IMR-90 (cell line): ENCODE measurements around the gene FGFRL1. TPM values are rescaled to one million over a fixed set of nuclear protein-coding genes. Genes with fewer than 3 reads are reported as not detected.

Experiments used
- ATAC-seq: fragments of 200-7000 bp; cut with Tn5 transposase; 2 replicates; pipeline ENCODE4 v1.9.1; 2020; ENCODE audit warnings: low read depth, mild to moderate bottlenecking, moderate library complexity
- BruUV-seq: library from RNA; stranded (reverse); fragments of 400-500 nt; replicated peaks from 2 replicates; lab custom pipeline; 2021; lab: Mats Ljungman, UMichigan
- CTCF ChIA-PET: fragments of 300-600 bp; formaldehyde crosslinking; extraction: SDS; loops from one replicate; lab custom pipeline; 2021; ENCODE audit warnings: antibody characterized with exemption; lab: Yijun Ruan, JAX
- POLR2A ChIA-PET: fragments of 300-600 bp; sonication (Branson Sonifier 250); formaldehyde crosslinking; loops from one replicate; lab custom pipeline; 2022; ENCODE audit warnings: antibody characterized with exemption; ENCODE audit not compliant: unreplicated experiment; lab: Charles Lee
- DNase-seq: peaks from one replicate; pipeline ENCODE4 v3.0.0; 2013
- H2AFZ ChIP-seq: replicated peaks from 2 replicates; pipeline ENCODE3; 2013; ENCODE audit warnings: low read length, mild to moderate bottlenecking; ENCODE audit not compliant: poor library complexity
- H2AK5ac ChIP-seq: 2 replicates; pipeline ENCODE4 v1.6.1; 2013; ENCODE audit warnings: low read depth, low read length, inconsistent platforms
- H2AK9ac ChIP-seq: replicated peaks from 2 replicates; pipeline ENCODE3; 2013; ENCODE audit warnings: mild to moderate bottlenecking, low read depth, low read length, moderate library complexity; ENCODE audit not compliant: poor library complexity
- H2BK120ac ChIP-seq: 2 replicates; pipeline ENCODE4 v1.6.1; 2013; ENCODE audit warnings: low read depth, low read length, inconsistent platforms
- H2BK15ac ChIP-seq: 3 replicates; pipeline ENCODE4 v1.6.1; 2013; ENCODE audit warnings: low read depth, low read length, inconsistent platforms
- H2BK20ac ChIP-seq: 2 replicates; pipeline ENCODE4 v1.6.1; 2013; ENCODE audit warnings: low read depth, mild to moderate bottlenecking, inconsistent platforms, low read length, moderate library complexity
- H2BK5ac ChIP-seq: 2 replicates; pipeline ENCODE4 v1.6.1; 2013; ENCODE audit warnings: mild to moderate bottlenecking, low read depth, low read length, inconsistent platforms; ENCODE audit not compliant: poor library complexity, severe bottlenecking
- H3K14ac ChIP-seq: replicated peaks from 2 replicates; pipeline ENCODE4 v1.6.1; 2013; ENCODE audit warnings: low read depth, low read length, inconsistent platforms
- H3K18ac ChIP-seq: 2 replicates; pipeline ENCODE4 v1.6.1; 2013; ENCODE audit warnings: low read depth, low read length, control low read depth
- H3K23ac ChIP-seq: 2 replicates; pipeline ENCODE4 v1.6.1; 2013; ENCODE audit warnings: low read depth, low read length, inconsistent platforms
- H3K27ac ChIP-seq: 2 replicates; pipeline ENCODE4 v1.5.1; 2013; ENCODE audit warnings: mild to moderate bottlenecking, control low read depth, low read length; ENCODE audit not compliant: insufficient read depth
- H3K27me3 ChIP-seq: 2 replicates; pipeline ENCODE4 v1.6.1; 2013; ENCODE audit warnings: low read length; ENCODE audit not compliant: control insufficient read depth, insufficient read depth
- H3K36me3 ChIP-seq: 2 replicates; pipeline ENCODE4 v1.6.1; 2013; ENCODE audit warnings: low read length, mixed read lengths; ENCODE audit not compliant: control insufficient read depth, insufficient read depth
- H3K4ac ChIP-seq: 2 replicates; pipeline ENCODE4 v1.6.1; 2013; ENCODE audit warnings: low read depth, low read length, inconsistent platforms
- H3K4me1 ChIP-seq: 2 replicates; pipeline ENCODE4 v1.6.1; 2013; ENCODE audit warnings: low read length, mixed read lengths; ENCODE audit not compliant: control insufficient read depth, insufficient read depth
- H3K4me2 ChIP-seq: 2 replicates; pipeline ENCODE4 v1.6.1; 2013; ENCODE audit warnings: low read depth, mild to moderate bottlenecking, control low read depth, low read length, moderate library complexity
- H3K4me3 ChIP-seq: 2 replicates; pipeline ENCODE4 v1.5.1; 2013; ENCODE audit warnings: low read depth, mild to moderate bottlenecking, control low read depth, low read length, moderate library complexity; ENCODE audit not compliant: insufficient read depth
- H3K56ac ChIP-seq: 2 replicates; pipeline ENCODE4 v1.6.1; 2013; ENCODE audit warnings: low read length, inconsistent platforms; ENCODE audit not compliant: insufficient read depth; ENCODE audit errors: extremely low read depth
- H3K79me1 ChIP-seq, 2 experiments: 2 replicates each; pipeline ENCODE4 v1.6.1; 2013; ENCODE audit warnings: low read length in 2 of 2, inconsistent platforms in 1 of 2, low read depth in 1 of 2
- H3K9ac ChIP-seq: 2 replicates; pipeline ENCODE4 v1.6.1; 2013; ENCODE audit warnings: low read depth, low read length, control low read depth
- H3K9me1 ChIP-seq: 2 replicates; pipeline ENCODE4 v1.6.1; 2013; ENCODE audit warnings: low read length, inconsistent platforms; ENCODE audit not compliant: insufficient read depth
- H3K9me3 ChIP-seq: 2 replicates; pipeline ENCODE4 v1.6.1; 2013; ENCODE audit warnings: low read length; ENCODE audit not compliant: control insufficient read depth, insufficient read depth
- H4K20me1 ChIP-seq: 2 replicates; pipeline ENCODE4 v1.6.1; 2013; ENCODE audit warnings: low read length, inconsistent platforms; ENCODE audit not compliant: insufficient read depth
- H4K5ac ChIP-seq: 2 replicates; pipeline ENCODE4 v1.6.1; 2013; ENCODE audit warnings: mild to moderate bottlenecking, low read depth, low read length, control low read depth
- H4K8ac ChIP-seq, 2 experiments: 2 replicates each; pipeline ENCODE4 v1.6.1; 2013; ENCODE audit warnings: low read depth in 2 of 2, low read length in 2 of 2, control low read depth in 1 of 2, inconsistent platforms in 1 of 2
- H4K91ac ChIP-seq: 2 replicates; pipeline ENCODE4 v1.6.1; 2013; ENCODE audit warnings: low read depth, low read length, inconsistent platforms; ENCODE audit not compliant: insufficient read depth
- CHD1 ChIP-seq: IDR thresholded peaks from 2 replicates; pipeline ENCODE4 v1.6.1; 2012; ENCODE audit warnings: low read depth, low read length, improper control_type of control experiment
- CTCF ChIP-seq: conservative IDR thresholded peaks from 2 replicates; pipeline ENCODE4 v1.5.1; 2012; ENCODE audit warnings: mild to moderate bottlenecking, low read depth, low read length, improper control_type of control experiment
- MAZ ChIP-seq: IDR thresholded peaks from 2 replicates; pipeline ENCODE4 v1.6.1; 2012; ENCODE audit warnings: low read depth, mild to moderate bottlenecking, low read length, improper control_type of control experiment, moderate library complexity, borderline replicate concordance
- MXI1 ChIP-seq: IDR thresholded peaks from 2 replicates; pipeline ENCODE4 v1.6.1; 2012; ENCODE audit warnings: low read depth, mild to moderate bottlenecking, low read length, moderate library complexity, borderline replicate concordance
- NFE2L2 ChIP-seq: fragments of 150-350 bp; IDR thresholded peaks from 2 replicates; pipeline ENCODE4 v1.6.1; 2016; ENCODE audit warnings: low read depth, mild to moderate bottlenecking, low read length
- POLR2A ChIP-seq: IDR thresholded peaks from 2 replicates; pipeline ENCODE4 v1.6.1; 2012; ENCODE audit warnings: mild to moderate bottlenecking, low read depth, low read length
- RAD21 ChIP-seq: IDR thresholded peaks from 2 replicates; pipeline ENCODE4 v1.6.1; 2012; ENCODE audit warnings: low read length, improper control_type of control experiment
- RCOR1 ChIP-seq: IDR thresholded peaks from 2 replicates; pipeline ENCODE4 v1.6.1; 2012; ENCODE audit warnings: mild to moderate bottlenecking, low read length, improper control_type of control experiment; ENCODE audit not compliant: insufficient replicate concordance
- RFX5 ChIP-seq: IDR thresholded peaks from 2 replicates; pipeline ENCODE4 v1.8.0; 2012; ENCODE audit warnings: low read depth, mild to moderate bottlenecking, low read length, moderate library complexity
- WGBS, 2 experiments: methylation state at CpG; one replicate each; pipeline versions ENCODE4 v1.1.5 to v1.1.7; 2013; ENCODE audit warnings: missing lambda C conversion rate in 2 of 2; ENCODE audit not compliant: insufficient read length in 1 of 2; ENCODE audit errors: extremely low coverage in 2 of 2; 5-methylcytosine and 5-hydroxymethylcytosine counted together
- dilution Hi-C: fragments of 300-500 bp; cut with HindIII; formaldehyde crosslinking; loops from one replicate; pipeline ENCODE4 v1.14.3; 2018; ENCODE audit warnings: low sequenced_read_pairs; ENCODE audit not compliant: unreplicated experiment
- in situ Hi-C: fragments of 300-500 bp; cut with MboI; formaldehyde crosslinking; loops from 3 replicates; pipeline ENCODE4 v1.14.3; 2019; ENCODE audit warnings: low sequenced_read_pairs, inconsistent platforms, mixed read lengths
- intact Hi-C: fragments of 100-400 bp; cut with micrococcal nuclease; formaldehyde crosslinking; loops from 2 replicates; pipeline ENCODE4 v1.10.0; 2022
- polyA plus RNA-seq, 3 experiments: library from polyadenylated mRNA; depleted of rRNA; stranded (reverse); fragments of >200 nt; gene quantifications; 2 replicates each; pipeline ENCODE4 v1.2.3, GENCODE V29; 2012; ENCODE audit warnings: low replicate concordance in 1 of 3
- total RNA-seq: library from RNA; depleted of rRNA; stranded (reverse); fragments of >200 nt; gene quantifications from 2 replicates; pipeline ENCODE4 v1.2.3, GENCODE V29; 2012

Gene FGFRL1
- total and polyA plus RNA-seq, 2 of the 4 experiments (the other 2 are of a cell fraction): 49.3 to 78.8 TPM

GRCh38 chr4:1013225-1014073 lies 2.0 kb downstream of the FGFRL1 start (continued):
- TF ChIP-seq NFE2L2 (no peak), CHD1 (no peak)

- DNase-seq: no peak
- Histone ChIP-seq H2AFZ (no peak overlapping the region), H3K14ac (no peak overlapping the region), H2BK5ac (no peak overlapping the region), H2AK5ac (no peak overlapping the region), H3K4me3 (no peak overlapping the region), H4K8ac (no peak overlapping the region), H3K9me1 (peaks cover 4% of the 10 kb centered on the region; the same call in 1 of the 2 replicates), H3K18ac (no peak overlapping the region), H3K23ac (no peak overlapping the region), H4K5ac (no peak overlapping the region), H4K20me1 (peaks cover 30% of the 10 kb centered on the region), H3K9ac (no peak overlapping the region), H4K91ac (no peak overlapping the region), H3K27ac (no peak overlapping the region), H3K4me1 (peaks cover 9% of the 10 kb centered on the region), H3K36me3 (peaks cover 5% of the 10 kb centered on the region; the same call in 1 of the 2 replicates), H2AK9ac (no peak overlapping the region), H3K56ac (no peak overlapping the region), H2BK15ac (no peak overlapping the region), H3K79me1 (peaks cover 0 to 9% of the 10 kb centered on the region in 2 experiments; a peak in 2 of 4 replicates), H3K4ac (no peak overlapping the region), H3K9me3 (no peaks in the 10 kb centered on the region), H3K27me3 (no peaks in the 10 kb centered on the region), H3K4me2 (no peak overlapping the region), H2BK120ac (no peak overlapping the region), H2BK20ac (no peak overlapping the region)
- no TSS peak for BruUV-seq
- CTCF ChIA-PET: no interaction called here
- whole genome bisulfite sequencing, 2 experiments: 92% methylated on average over 6 of the region's 36 CpGs; no CpG with 5 or more reads in 1 of the 2 experiments
- POLR2A ChIA-PET: interaction anchor here (0.5 kb wide), 1 partner anchor 69 kb away, joined by 3 read pairs; no protein-coding TSS in a partner anchor
- intact Hi-C loops (loop anchor here (5.0 kb wide), 2 partner anchors 118 to 333 kb away; partner anchors contain the start of gene UVSSA), dilution Hi-C loops (no loop called here), in situ Hi-C loops (no loop called here)
- ATAC-seq: no peak
- no peak for TF ChIP-seq MXI1
- TF ChIP-seq MAZ: no peak
- TF ChIP-seq CTCF: no peak
- TF ChIP-seq RFX5: no peak
- TF ChIP-seq RAD21: no peak
- no peak for TF ChIP-seq NFE2L2
- TF ChIP-seq POLR2A: no peak
- no peak for TF ChIP-seq RCOR1
Observed at GRCh38 chr4:1014291-1015167, 3.1 kb downstream of the FGFRL1 start.
